ENCODE results near the gene MYNN.

Gene MYNN

DNA sequence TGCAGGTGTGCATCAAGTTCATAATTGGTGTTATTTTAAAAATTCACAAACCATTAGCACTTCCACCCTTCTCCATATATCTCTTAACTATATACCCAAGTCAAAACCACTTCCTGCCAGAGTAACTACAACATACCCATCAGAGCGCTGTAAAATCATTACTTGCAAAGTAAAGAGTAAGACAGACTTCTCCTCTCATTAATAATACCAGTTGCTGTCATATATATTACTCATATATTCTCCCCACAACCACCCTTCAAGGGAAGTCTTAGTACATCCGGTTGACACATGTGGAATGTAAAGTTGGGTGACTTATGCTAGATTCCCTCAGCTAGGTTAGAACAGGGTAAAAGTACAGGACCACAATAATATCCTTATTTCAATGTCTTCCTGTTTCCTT, 13.9 kb upstream of the MYNN start:
- Histone ChIP-seq H3K23ac (ENCODE audit: low read length) (no peak overlapping the region), H2BK5ac (ENCODE audit: low read length) (no peak overlapping the region), H3K4ac (ENCODE audit: low read depth, low read length) (no peak overlapping the region), H3K4me3 (ENCODE audit: low read length) (no peak overlapping the region), H3K56ac (ENCODE audit: low read length) (no peak overlapping the region), H2AK5ac (ENCODE audit: low read length) (no peak overlapping the region), H3K79me2 (ENCODE audit: control insufficient read depth, insufficient read depth, low read length) (no peaks in the 10 kb centered on the region), H3K4me2 (ENCODE audit: low read length) (no peak overlapping the region), H3K79me1 (ENCODE audit: low read length) (no peaks in the 10 kb centered on the region), H4K8ac (ENCODE audit: low read depth, low read length) (no peak overlapping the region), H3K18ac (ENCODE audit: low read length) (no peak overlapping the region), H2BK120ac (ENCODE audit: low read depth, low read length) (no peak overlapping the region), H3K27me3 (ENCODE audit: insufficient read depth, low read length, poor library complexity) (no peaks in the 10 kb centered on the region), H2BK15ac (replicated peaks; ENCODE audit: low read depth) (no peak overlapping the region), H3K9ac (ENCODE audit: low read length) (no peak overlapping the region), H4K5ac (ENCODE audit: low read length) (no peak overlapping the region), H3K4me1 (ENCODE audit: control insufficient read depth, low read depth, low read length) (no peaks in the 10 kb centered on the region), H3K36me3 (ENCODE audit: control insufficient read depth, insufficient read depth, low read length) (no peaks in the 10 kb centered on the region), H3K27ac (ENCODE audit: low read depth, low read length) (no peak overlapping the region)
- no peak for DNase-seq
- no CpG with 5 or more reads among the region's 2 CpGs for WGBS (ENCODE audit: extremely low coverage, insufficient coverage, low lambda C conversion rate)

GRCh38 chr3:169760479-169760878, 12.7 kb upstream of the MYNN start:
- no peak overlapping the region for H3K27ac ChIP-seq (ENCODE audit: low read depth, low read length)
- no peak overlapping the region for H3K4me2 ChIP-seq (ENCODE audit: low read length)
- no peak overlapping the region for H2BK5ac ChIP-seq (ENCODE audit: low read length)
- H3K18ac ChIP-seq (ENCODE audit: low read length): no peak overlapping the region
- H3K56ac ChIP-seq (ENCODE audit: low read length): no peak overlapping the region
- H2BK120ac ChIP-seq (ENCODE audit: low read depth, low read length): no peak overlapping the region
- H2BK15ac ChIP-seq (replicated peaks; ENCODE audit: low read depth): no peak overlapping the region
- H3K23ac ChIP-seq (ENCODE audit: low read length): no peak overlapping the region
- no peaks in the 10 kb centered on the region for H3K36me3 ChIP-seq (ENCODE audit: control insufficient read depth, insufficient read depth, low read length)
- no peaks in the 10 kb centered on the region for H3K79me1 ChIP-seq (ENCODE audit: low read length)
- no peak overlapping the region for H3K4ac ChIP-seq (ENCODE audit: low read depth, low read length)
- no peak overlapping the region for H4K5ac ChIP-seq (ENCODE audit: low read length)
- H3K79me2 ChIP-seq (ENCODE audit: control insufficient read depth, insufficient read depth, low read length): no peaks in the 10 kb centered on the region
- no peak for DNase-seq
- no peak overlapping the region for H3K9ac ChIP-seq (ENCODE audit: low read length)
- no peak overlapping the region for H2AK5ac ChIP-seq (ENCODE audit: low read length)
- H3K4me1 ChIP-seq (ENCODE audit: control insufficient read depth, low read depth, low read length): no peaks in the 10 kb centered on the region
- H3K27me3 ChIP-seq (ENCODE audit: insufficient read depth, low read length, poor library complexity): no peaks in the 10 kb centered on the region
- H3K4me3 ChIP-seq (ENCODE audit: low read length): no peak overlapping the region
- WGBS (ENCODE audit: extremely low coverage, insufficient coverage, low lambda C conversion rate): no CpG with 5 or more reads among the region's 4 CpGs
- H4K8ac ChIP-seq (ENCODE audit: low read depth, low read length): no peak overlapping the region

DNA sequence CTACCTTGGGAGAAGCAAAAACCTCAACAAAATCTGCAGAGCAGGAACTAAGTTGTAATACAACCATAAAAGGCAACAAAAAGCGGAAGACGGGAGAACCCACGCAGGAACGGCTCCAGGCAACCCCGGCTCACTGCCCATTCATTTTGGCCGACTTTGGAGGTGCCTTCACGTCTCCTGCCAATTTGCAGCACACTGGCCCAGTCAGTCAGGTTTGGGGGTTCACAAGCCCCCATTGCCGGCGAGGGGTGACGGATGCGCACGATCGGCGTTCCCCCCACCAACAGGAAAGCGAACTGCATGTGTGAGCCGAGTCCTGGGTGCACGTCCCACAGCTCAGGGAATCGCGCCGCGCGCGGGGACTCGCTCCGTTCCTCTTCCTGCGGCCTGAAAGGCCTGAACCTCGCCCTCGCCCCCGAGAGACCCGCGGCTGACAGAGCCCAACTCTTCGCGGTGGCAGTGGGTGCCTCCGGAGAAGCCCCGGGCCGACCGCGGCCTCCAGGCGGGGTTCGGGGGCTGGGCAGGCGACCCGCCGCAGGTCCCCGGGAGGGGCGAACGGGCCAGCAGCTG, 8.8 kb upstream of the MYNN start:
- Histone ChIP-seq H3K56ac (ENCODE audit: low read length) (peak overlapping the region; percentile 87), H2BK120ac (ENCODE audit: low read depth, low read length) (no peak overlapping the region), H3K4me2 (ENCODE audit: low read length) (peak overlapping the region; percentile 9)

GRCh38 chr3:169764882-169765612, 8.1 kb upstream of the MYNN start, which contains the start of gene TERC:
Gene TERC, minus strand, starts transcription at chr3:169765060.
- Histone ChIP-seq H3K36me3 (ENCODE audit: control insufficient read depth, insufficient read depth, low read length) (no peaks in the 10 kb centered on the region), H3K27me3 (ENCODE audit: insufficient read depth, low read length, poor library complexity) (no peaks in the 10 kb centered on the region), H2BK120ac (ENCODE audit: low read depth, low read length) (no peak within 1 kb of the TSS), H3K79me2 (ENCODE audit: control insufficient read depth, insufficient read depth, low read length) (no peaks in the 10 kb centered on the region), H3K4me1 (ENCODE audit: control insufficient read depth, low read depth, low read length) (no peaks in the 10 kb centered on the region), H3K18ac (ENCODE audit: low read length) (peak within 1 kb of the TSS; percentile 69), H2BK15ac (replicated peaks; ENCODE audit: low read depth) (no peak within 1 kb of the TSS), H3K9ac (ENCODE audit: low read length) (peak within 1 kb of the TSS; percentile 80), H3K23ac (ENCODE audit: low read length) (no peak within 1 kb of the TSS), H2AK5ac (ENCODE audit: low read length) (no peak within 1 kb of the TSS), H3K79me1 (ENCODE audit: low read length) (no peaks in the 10 kb centered on the region), H3K4me2 (ENCODE audit: low read length) (peak within 1 kb of the TSS; percentile 9), H4K8ac (ENCODE audit: low read depth, low read length) (no peak within 1 kb of the TSS), H3K4me3 (ENCODE audit: low read length) (peak within 1 kb of the TSS; percentile 31), H4K5ac (ENCODE audit: low read length) (peak within 1 kb of the TSS; percentile 78), H2BK5ac (ENCODE audit: low read length) (no peak within 1 kb of the TSS), H3K4ac (ENCODE audit: low read depth, low read length) (peak within 1 kb of the TSS; percentile 49), H3K27ac (ENCODE audit: low read depth, low read length) (peak within 1 kb of the TSS; percentile 15), H3K56ac (ENCODE audit: low read length) (peak within 1 kb of the TSS; percentile 87)
- peak; percentile 94 for DNase-seq
- WGBS (ENCODE audit: extremely low coverage, insufficient coverage, low lambda C conversion rate): no CpG with 5 or more reads among the region's 42 CpGs

More for the DNA sequence above, 8.8 kb upstream of the MYNN start:
- Histone ChIP-seq H3K36me3 (ENCODE audit: control insufficient read depth, insufficient read depth, low read length) (no peaks in the 10 kb centered on the region), H3K9ac (ENCODE audit: low read length) (peak overlapping the region; percentile 80), H3K79me2 (ENCODE audit: control insufficient read depth, insufficient read depth, low read length) (no peaks in the 10 kb centered on the region), H3K18ac (ENCODE audit: low read length) (peak overlapping the region; percentile 69), H2BK15ac (replicated peaks; ENCODE audit: low read depth) (no peak overlapping the region), H3K23ac (ENCODE audit: low read length) (no peak overlapping the region), H3K79me1 (ENCODE audit: low read length) (no peaks in the 10 kb centered on the region), H3K4me1 (ENCODE audit: control insufficient read depth, low read depth, low read length) (no peaks in the 10 kb centered on the region), H4K8ac (ENCODE audit: low read depth, low read length) (no peak overlapping the region), H3K4ac (ENCODE audit: low read depth, low read length) (peak overlapping the region; percentile 49), H3K4me3 (ENCODE audit: low read length) (peak overlapping the region; percentile 31), H3K27me3 (ENCODE audit: insufficient read depth, low read length, poor library complexity) (no peaks in the 10 kb centered on the region), H2BK5ac (ENCODE audit: low read length) (no peak overlapping the region), H3K27ac (ENCODE audit: low read depth, low read length) (peak overlapping the region; percentile 15), H4K5ac (ENCODE audit: low read length) (no peak overlapping the region), H2AK5ac (ENCODE audit: low read length) (no peak overlapping the region)
- WGBS (ENCODE audit: extremely low coverage, insufficient coverage, low lambda C conversion rate): no CpG with 5 or more reads among the region's 46 CpGs
- no peak for DNase-seq

DNA sequence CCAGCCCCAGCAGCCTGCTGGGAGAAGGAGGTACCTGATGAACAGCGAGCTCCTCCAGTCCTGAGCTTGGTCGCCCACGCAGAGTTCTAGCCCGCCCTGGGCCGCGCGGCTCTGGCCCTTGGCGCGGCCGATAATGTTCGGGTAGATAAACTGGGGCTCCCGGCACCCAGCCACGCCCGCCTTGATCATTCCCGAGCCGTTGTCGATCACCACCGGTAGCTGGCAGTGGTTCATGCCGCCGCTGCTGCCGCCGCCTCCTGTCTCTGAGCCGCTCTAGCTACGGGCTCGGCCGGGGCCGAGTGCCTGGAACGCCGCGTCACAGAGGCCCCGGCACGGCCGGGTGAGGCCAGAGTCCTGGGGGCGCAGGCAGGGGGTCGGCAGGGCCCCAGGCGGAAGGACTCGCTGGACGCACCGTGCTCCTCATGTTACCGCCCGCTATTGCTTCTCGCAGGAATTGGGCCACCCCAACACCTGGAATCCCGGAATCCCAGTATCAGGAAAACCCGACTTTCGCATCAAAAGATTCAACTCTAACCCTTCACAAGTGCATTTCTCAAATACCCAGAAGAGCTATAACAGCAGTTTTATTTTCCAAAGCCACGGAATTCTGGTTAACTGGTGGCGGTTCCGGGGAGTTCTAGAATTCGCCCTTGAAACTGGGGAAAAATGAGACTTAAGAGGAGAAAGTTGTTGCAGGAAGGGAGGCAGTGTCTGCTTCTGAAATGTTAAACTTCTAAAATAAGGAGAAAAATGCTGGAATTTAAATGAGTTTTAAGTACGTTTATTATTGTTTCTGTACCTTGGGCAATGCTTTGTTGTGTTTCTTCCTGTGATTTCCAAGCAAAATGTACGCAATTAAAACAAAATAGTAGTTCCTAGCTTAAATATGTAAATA, 3.7 kb upstream of the MYNN start, which contains the start of gene ACTRT3:
TSS of gene ACTRT3 (minus strand) at position 275 of the 895 bp plus-strand sequence. CDS start at position 234, 41 bp downstream.
- Histone ChIP-seq H2AK5ac (ENCODE audit: low read length) (no peak within 1 kb of the TSS), H3K56ac (ENCODE audit: low read length) (peak within 1 kb of the TSS; percentile 85), H2BK15ac (replicated peaks; ENCODE audit: low read depth) (no peak within 1 kb of the TSS), H3K4me2 (ENCODE audit: low read length) (peak within 1 kb of the TSS; percentile 33), H3K4me1 (ENCODE audit: control insufficient read depth, low read depth, low read length) (peaks cover 1% of the 10 kb centered on the region), H3K18ac (ENCODE audit: low read length) (peak within 1 kb of the TSS; percentile 95), H4K8ac (ENCODE audit: low read depth, low read length) (no peak within 1 kb of the TSS), H3K4me3 (ENCODE audit: low read length) (peak within 1 kb of the TSS; percentile 69), H3K9ac (ENCODE audit: low read length) (peak within 1 kb of the TSS; percentile 76), H2BK5ac (ENCODE audit: low read length) (no peak within 1 kb of the TSS), H3K79me1 (ENCODE audit: low read length) (peaks cover 4% of the 10 kb centered on the region), H3K36me3 (ENCODE audit: control insufficient read depth, insufficient read depth, low read length) (no peaks in the 10 kb centered on the region), H3K4ac (ENCODE audit: low read depth, low read length) (no peak within 1 kb of the TSS), H4K5ac (ENCODE audit: low read length) (no peak within 1 kb of the TSS), H3K79me2 (ENCODE audit: control insufficient read depth, insufficient read depth, low read length) (peaks cover 11% of the 10 kb centered on the region), H3K27me3 (ENCODE audit: insufficient read depth, low read length, poor library complexity) (no peaks in the 10 kb centered on the region), H3K27ac (ENCODE audit: low read depth, low read length) (peak within 1 kb of the TSS; percentile 8), H2BK120ac (ENCODE audit: low read depth, low read length) (no peak within 1 kb of the TSS), H3K23ac (ENCODE audit: low read length) (no peak within 1 kb of the TSS)
- peak; percentile 94 for DNase-seq
- no CpG with 5 or more reads among the region's 51 CpGs for WGBS (ENCODE audit: extremely low coverage, insufficient coverage, low lambda C conversion rate)
